Subcutaneous preadipocyte (primary cell): ENCODE data around the gene PLPP2. TPM values are rescaled to one million over a fixed set of nuclear protein-coding genes. Genes with fewer than 3 reads are reported as not detected.

ENCODE experiments used
- total RNA-seq: library from RNA; depleted of rRNA; stranded (reverse); fragments of >200 nt; gene quantifications from 2 replicates; pipeline ENCODE4 v1.2.3, GENCODE V29; 2012

PLPP2 gene
- total RNA-seq, result 7.6 and 9.6 TPM in 2 replicates

GRCh38 chr19:291006-291521 is at the start of gene PLPP2:
PLPP2 (minus strand) TSS chr19:291403; CDS start chr19:291336, 67 bp downstream.

Other genes starting within 250 kb of the PLPP2 start
- gene OR4F17, start 184.3 kb downstream of the PLPP2 start, total RNA-seq, result not detected in 2 replicates
- 13.2 and 15.2 TPM in 2 replicates for gene MIER2, start 53.4 kb upstream of the PLPP2 start, total RNA-seq
- gene C2CD4C, start 117.7 kb upstream of the PLPP2 start, total RNA-seq, result under 0.01 and 0.20 TPM in 2 replicates
- gene SHC2, start 169.6 kb upstream of the PLPP2 start, total RNA-seq, result 0.39 and 0.73 TPM in 2 replicates
- gene MADCAM1, start 205.1 kb upstream of the PLPP2 start, total RNA-seq, result under 0.01 and 0.37 TPM in 2 replicates
- gene TPGS1, start 216.1 kb upstream of the PLPP2 start, total RNA-seq, result 27.6 and 43.0 TPM in 2 replicates
- gene CDC34, start 240.4 kb upstream of the PLPP2 start, total RNA-seq, result 41.5 and 44.8 TPM in 2 replicates